ENCODE data around the gene EIF3D.
A peak's percentile ranks its signal among the peaks of the same experiment; 100 is the strongest.

The EIF3D gene

DNA sequence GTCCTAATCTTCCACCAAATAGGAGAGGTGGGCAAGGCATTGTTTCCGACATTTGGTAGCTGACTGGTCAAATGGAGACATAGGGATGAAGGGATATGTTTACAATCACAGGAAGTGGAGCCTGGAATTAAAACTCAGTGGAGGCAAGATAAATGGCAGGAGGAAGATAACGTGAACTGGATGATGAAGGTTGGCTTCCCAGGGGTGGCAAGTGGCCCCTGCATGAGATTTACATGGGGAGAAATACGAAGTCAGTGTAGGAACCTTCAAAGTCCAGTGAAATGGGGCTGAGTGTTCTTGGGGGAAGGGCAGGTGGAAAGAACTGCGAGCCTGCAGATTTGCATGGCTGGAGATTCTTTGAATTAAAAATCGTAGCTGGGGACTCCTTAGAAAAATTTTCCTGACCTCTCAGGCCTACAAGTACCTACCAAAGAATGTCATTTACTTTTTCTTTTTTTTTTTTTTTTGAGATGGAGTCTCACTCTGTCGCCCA is 21.4 kb downstream of the EIF3D start:
- peaks cover 3% of the 10 kb centered on the region; the same call in 1 of the 2 replicates for H3K4me1 ChIP-seq (ENCODE audit: control insufficient read depth, insufficient read depth, low read length)
- CTCF ChIA-PET, result interaction anchor here (0.6 to 1.2 kb wide), 2 partner anchors 21 kb away, joined by 5 to 9 read pairs; no protein-coding TSS in a partner anchor
- 0 out of 2 replicates have a peak overlapping the region, but pooled peaks have one; percentile 20 for H3K4me3 ChIP-seq (ENCODE audit: low read depth, low read length)
- no peaks in the 10 kb centered on the region for H3K9me3 ChIP-seq (ENCODE audit: control insufficient read depth, insufficient read depth, low read depth, low read length)
- peaks cover 16 to 63% of the 10 kb centered on the region in 2 experiments for H3K36me3 ChIP-seq (ENCODE audit: control insufficient read depth in 2 of 2, insufficient read depth in 1 of 2, low read length in 2 of 2)
- TF ChIP-seq ZBTB44 (tag by site-specific recombination; IDR thresholded peaks at IDR 0.05) (0 out of 2 replicates have a peak, but pooled peaks have one; percentile 65), ZNF335 (tag by site-specific recombination; conservative IDR thresholded peaks at IDR 0.05) (peak; percentile 13; the same call in 1 of the 2 replicates), ZNF513 (tag by site-specific recombination; IDR thresholded peaks at IDR 0.05) (peak; percentile 23; the same call in 1 of the 2 replicates), ZBTB17 (tag by site-specific recombination; IDR thresholded peaks at IDR 0.05) (peak; percentile 16; the same call in 1 of the 2 replicates), ZNF366 (tag by site-specific recombination; conservative IDR thresholded peaks at IDR 0.05) (peak; percentile 58; the same call in 1 of the 2 replicates), ZNF837 (tag by site-specific recombination; IDR thresholded peaks at IDR 0.05) (no peak), GLIS1 (tag by site-specific recombination; IDR thresholded peaks at IDR 0.05) (peak; percentile 53)
- TF ChIP-seq, protein P1, sequence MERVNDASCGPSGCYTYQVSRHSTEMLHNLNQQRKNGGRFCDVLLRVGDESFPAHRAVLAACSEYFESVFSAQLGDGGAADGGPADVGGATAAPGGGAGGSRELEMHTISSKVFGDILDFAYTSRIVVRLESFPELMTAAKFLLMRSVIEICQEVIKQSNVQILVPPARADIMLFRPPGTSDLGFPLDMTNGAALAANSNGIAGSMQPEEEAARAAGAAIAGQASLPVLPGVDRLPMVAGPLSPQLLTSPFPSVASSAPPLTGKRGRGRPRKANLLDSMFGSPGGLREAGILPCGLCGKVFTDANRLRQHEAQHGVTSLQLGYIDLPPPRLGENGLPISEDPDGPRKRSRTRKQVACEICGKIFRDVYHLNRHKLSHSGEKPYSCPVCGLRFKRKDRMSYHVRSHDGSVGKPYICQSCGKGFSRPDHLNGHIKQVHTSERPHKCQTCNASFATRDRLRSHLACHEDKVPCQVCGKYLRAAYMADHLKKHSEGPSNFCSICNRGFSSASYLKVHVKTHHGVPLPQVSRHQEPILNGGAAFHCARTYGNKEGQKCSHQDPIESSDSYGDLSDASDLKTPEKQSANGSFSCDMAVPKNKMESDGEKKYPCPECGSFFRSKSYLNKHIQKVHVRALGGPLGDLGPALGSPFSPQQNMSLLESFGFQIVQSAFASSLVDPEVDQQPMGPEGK (tag by site-specific recombination; IDR thresholded peaks at IDR 0.05), result no peak
- peak overlapping the region; percentile 85 for H3K27ac ChIP-seq (ENCODE audit: extremely low read depth, low read depth, low read length)
- POLR2A ChIA-PET, result interaction anchor here (0.5 to 5.9 kb wide), 12 partner anchors 8 to 315 kb away, joined by 3 to 35 read pairs (median 4); partner anchors contain the start of genes APOL2, EIF3D, IFT27 and MYH9

DNA sequence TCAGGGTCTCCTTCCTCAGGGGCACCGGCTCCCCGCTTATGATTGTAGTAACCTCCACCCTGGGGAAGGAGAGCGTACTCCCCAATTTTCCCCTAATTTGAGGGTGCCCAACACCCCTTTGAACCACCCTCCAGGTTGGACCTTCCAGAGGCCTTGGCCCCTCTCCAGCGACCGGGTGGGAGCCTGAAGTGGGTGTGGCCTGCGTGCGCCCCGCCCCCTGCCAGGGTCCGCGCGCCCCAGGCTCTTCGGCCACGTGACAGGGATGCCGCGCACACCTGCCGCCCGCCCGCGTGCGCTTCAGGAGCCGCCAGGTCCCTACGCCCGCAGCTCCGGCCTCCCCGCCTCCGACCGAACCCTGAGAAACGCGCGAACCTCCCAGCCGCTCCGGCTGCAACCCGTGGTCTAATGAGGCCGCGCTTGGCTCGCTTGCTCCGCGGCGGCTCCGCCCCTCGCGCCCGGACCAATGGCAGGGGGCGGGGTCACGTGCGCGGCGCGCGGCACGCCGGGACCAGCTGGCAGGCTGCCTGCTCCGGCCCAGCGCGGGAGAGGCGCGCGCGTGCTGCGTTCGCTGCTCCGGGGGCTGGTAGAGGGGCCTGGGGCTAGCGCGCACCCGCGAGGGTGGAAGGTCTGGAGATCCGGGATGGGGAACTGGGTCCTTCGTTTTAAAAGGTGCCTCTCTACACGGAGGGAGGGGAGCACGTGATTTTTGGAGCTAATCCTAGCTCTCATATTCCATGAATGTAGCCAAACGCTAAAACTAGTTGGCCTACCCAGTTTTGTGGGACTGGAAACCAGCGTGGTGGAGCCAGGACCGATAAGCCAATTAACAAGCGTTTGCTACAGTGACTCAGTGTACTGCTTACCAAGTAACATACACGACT is 22.1 kb downstream of the EIF3D start, which contains the start of gene FOXRED2:
FOXRED2 (minus strand) TSS at position 404 of the 881 bp plus-strand sequence. CDS start 618 bp downstream, outside the sequence.
- Histone ChIP-seq H3K9me3 (ENCODE audit: control insufficient read depth, insufficient read depth, low read depth, low read length) (no peaks in the 10 kb centered on the region), H3K27ac (ENCODE audit: extremely low read depth, low read depth, low read length) (peak within 1 kb of the TSS; percentile 85), H3K4me3 (ENCODE audit: low read depth, low read length) (peak within 1 kb of the TSS; percentile 58), H3K4me1 (ENCODE audit: control insufficient read depth, insufficient read depth, low read length) (peaks cover 3% of the 10 kb centered on the region; the same call in 1 of the 2 replicates), H3K36me3 (ENCODE audit: control insufficient read depth in 2 of 2, insufficient read depth in 1 of 2, low read length in 2 of 2) (peaks cover 16 to 63% of the 10 kb centered on the region in 2 experiments)
- ChIA-PET POLR2A (interaction anchor here (0.5 to 5.9 kb wide), 14 partner anchors 9 to 954 kb away, joined by 3 to 35 read pairs (median 4); partner anchors contain the start of genes APOL2, EIF3D, IFT27 and MYH9), CTCF (interaction anchor here (0.6 to 1.2 kb wide), 2 partner anchors 20 to 22 kb away, joined by 5 to 9 read pairs; no protein-coding TSS in a partner anchor)
- TF ChIP-seq ZNF140 (tag by site-specific recombination; IDR thresholded peaks at IDR 0.05), result no peak
- TF ChIP-seq ZNF561 (tag by site-specific recombination; IDR thresholded peaks at IDR 0.05; ENCODE audit: borderline replicate concordance), result peak; percentile 95
- peak; percentile 94 for TF ChIP-seq ZBTB26 (tag by site-specific recombination; optimal IDR thresholded peaks at IDR 0.05)
- TF ChIP-seq YY2 (tag by site-specific recombination; IDR thresholded peaks at IDR 0.05), result no peak
- peak; percentile 53; the same call in 1 of the 2 replicates for TF ChIP-seq GLIS2 (tag by site-specific recombination; IDR thresholded peaks at IDR 0.05)
- TF ChIP-seq ZNF473 (tag by site-specific recombination; IDR thresholded peaks at IDR 0.05), result no peak
- TF ChIP-seq SETDB1 (IDR thresholded peaks at IDR 0.05; ENCODE audit: insufficient read length, low read length), result peak; percentile 60
- TF ChIP-seq, protein P2, sequence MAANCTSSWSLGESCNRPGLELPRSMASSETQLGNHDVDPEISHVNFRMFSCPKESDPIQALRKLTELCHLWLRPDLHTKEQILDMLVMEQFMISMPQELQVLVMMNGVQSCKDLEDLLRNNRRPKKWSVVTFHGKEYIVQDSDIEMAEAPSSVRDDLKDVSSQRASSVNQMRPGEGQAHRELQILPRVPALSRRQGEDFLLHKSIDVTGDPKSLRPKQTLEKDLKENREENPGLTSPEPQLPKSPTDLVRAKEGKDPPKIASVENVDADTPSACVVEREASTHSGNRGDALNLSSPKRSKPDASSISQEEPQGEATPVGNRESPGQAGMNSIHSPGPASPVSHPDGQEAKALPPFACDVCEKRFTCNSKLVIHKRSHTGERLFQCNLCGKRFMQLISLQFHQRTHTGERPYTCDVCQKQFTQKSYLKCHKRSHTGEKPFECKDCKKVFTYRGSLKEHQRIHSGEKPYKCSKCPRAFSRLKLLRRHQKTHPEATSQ (tag by site-specific recombination; IDR thresholded peaks at IDR 0.05), result 0 out of 2 replicates have a peak, but pooled peaks have one; percentile 32
- TF ChIP-seq GLIS1 (tag by site-specific recombination; IDR thresholded peaks at IDR 0.05), result peak; percentile 53; the same call in 1 of the 2 replicates
- peak; percentile 79 for TF ChIP-seq ZBTB44 (tag by site-specific recombination; IDR thresholded peaks at IDR 0.05)
- TF ChIP-seq ZNF585B (tag by site-specific recombination; IDR thresholded peaks at IDR 0.05), result no peak
- peak; percentile 85 for TF ChIP-seq ZFHX2 (tag by site-specific recombination; conservative IDR thresholded peaks at IDR 0.05)
- no peak for TF ChIP-seq ZNF48 (tag by site-specific recombination; IDR thresholded peaks at IDR 0.05)
- TF ChIP-seq ZNF239 (tag by site-specific recombination; IDR thresholded peaks at IDR 0.05), result no peak
- no peak for TF ChIP-seq ZNF423 (tag by site-specific recombination; IDR thresholded peaks at IDR 0.05)
- no peak for TF ChIP-seq ZNF670 (tag by site-specific recombination; IDR thresholded peaks at IDR 0.05; ENCODE audit: low read depth)
